MM.1S (cell line): Measurements from ENCODE around the gene CLK4.

ENCODE experiments used
- DNase-seq: peaks from one replicate; pipeline ENCODE4 v3.0.0-alpha.2; 2015
- H2AFZ ChIP-seq: fragments of 300-600 bp; sonication (generic); 2 replicates; pipeline ENCODE4 v1.6.0; 2016; ENCODE audit warnings: antibody characterized with exemption, low read length
- H3F3A ChIP-seq: fragments of 300-600 bp; sonication (generic); 2 replicates; pipeline ENCODE4 v1.6.1; 2016; ENCODE audit warnings: mild to moderate bottlenecking, antibody characterized with exemption, low read length, moderate library complexity, mixed read lengths; ENCODE audit not compliant: insufficient read depth
- H3K27ac ChIP-seq: fragments of 300-600 bp; sonication (generic); 2 replicates; pipeline ENCODE4 v1.5.1; 2016; ENCODE audit warnings: mild to moderate bottlenecking, low read length
- H3K27me3 ChIP-seq: fragments of 300-600 bp; sonication (generic); replicated peaks from 2 replicates; pipeline ENCODE4 v1.6.0; 2016; ENCODE audit warnings: low read length; ENCODE audit not compliant: insufficient read depth
- H3K36me3 ChIP-seq: fragments of 300-600 bp; sonication (generic); replicated peaks from 2 replicates; pipeline ENCODE4 v1.6.1; 2016; ENCODE audit warnings: mild to moderate bottlenecking, low read length, mixed read lengths; ENCODE audit not compliant: insufficient read depth
- H3K4me1 ChIP-seq: fragments of 300-600 bp; sonication (generic); 2 replicates; pipeline ENCODE4 v1.6.1; 2016; ENCODE audit warnings: low read length, mixed read lengths
- H3K4me2 ChIP-seq: fragments of 300-600 bp; sonication (generic); 2 replicates; pipeline ENCODE4 v1.6.0; 2016; ENCODE audit warnings: low read depth, low read length
- H3K4me3 ChIP-seq: fragments of 300-600 bp; sonication (generic); 2 replicates; pipeline ENCODE4 v1.5.1; 2016; ENCODE audit warnings: low read length, mixed read lengths
- H3K79me2 ChIP-seq: fragments of 300-600 bp; sonication (generic); 2 replicates; pipeline ENCODE4 v1.6.1; 2016; ENCODE audit warnings: mixed run types, low read length, mixed read lengths
- H3K9ac ChIP-seq: fragments of 300-600 bp; sonication (generic); 2 replicates; pipeline ENCODE4 v1.6.1; 2016; ENCODE audit warnings: low read length, mixed read lengths
- H3K9me2 ChIP-seq: fragments of 300-600 bp; sonication (generic); replicated peaks from 2 replicates; pipeline ENCODE4 v1.6.1; 2016; ENCODE audit warnings: mild to moderate bottlenecking, low read length, mixed read lengths; ENCODE audit not compliant: insufficient read depth
- H3K9me3 ChIP-seq: fragments of 300-600 bp; sonication (generic); replicated peaks from 2 replicates; pipeline ENCODE4 v1.6.1; 2016; ENCODE audit warnings: mild to moderate bottlenecking, low read length, mixed read lengths; ENCODE audit not compliant: insufficient read depth
- H4K20me1 ChIP-seq: fragments of 300-600 bp; sonication (generic); 2 replicates; pipeline ENCODE4 v1.6.1; 2016; ENCODE audit warnings: mild to moderate bottlenecking, low read length, moderate library complexity, mixed read lengths; ENCODE audit not compliant: insufficient read depth
- EZH2 ChIP-seq: fragments of 300-600 bp; sonication (generic); optimal IDR thresholded peaks from 2 replicates; pipeline ENCODE3; 2017; ENCODE audit warnings: low read depth, mild to moderate bottlenecking, antibody characterized with exemption, low read length, mixed read lengths
- EZH2phosphoT487 ChIP-seq: fragments of 300-600 bp; sonication (generic); IDR thresholded peaks from 2 replicates; pipeline ENCODE4 v1.6.1; 2018; ENCODE audit warnings: antibody characterized with exemption, low read length
- TF ChIP-seq, protein P1 (sequence below): fragments of 300-600 bp; sonication (generic); IDR thresholded peaks from 2 replicates; pipeline ENCODE4 v1.5.1; 2016; ENCODE audit warnings: antibody characterized with exemption, low read length, mixed read lengths

CLK4 gene

DNA sequence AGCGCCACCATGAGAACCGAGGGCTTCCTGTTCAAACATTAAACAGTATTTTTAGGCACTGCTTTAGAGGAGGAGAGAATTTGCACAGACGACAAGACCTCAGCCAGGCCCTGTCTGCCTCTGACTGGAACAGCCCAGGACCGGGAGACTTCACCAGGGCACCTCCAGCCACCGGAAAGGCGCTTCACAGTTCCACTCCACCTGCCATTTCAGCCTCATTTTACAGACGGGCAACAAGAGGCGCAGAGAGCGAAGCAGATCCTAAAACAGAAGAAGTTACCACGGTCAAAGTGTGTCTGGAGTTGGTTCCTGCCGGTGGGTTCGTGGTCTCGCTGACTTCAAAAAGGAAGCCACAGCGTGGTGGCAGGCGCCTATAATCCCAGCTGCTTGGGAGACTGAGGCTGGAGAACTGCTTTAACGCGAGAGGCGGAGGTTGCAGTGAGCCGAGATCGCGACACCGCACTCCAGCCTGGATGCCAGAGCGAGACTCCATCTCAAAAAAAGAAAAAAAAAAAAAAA is 65.0 kb downstream of the CLK4 start:
- H4K20me1 ChIP-seq, result no peaks in the 10 kb centered on the region
- H3K36me3 ChIP-seq, result no peaks in the 10 kb centered on the region
- no peak overlapping the region for H3K4me3 ChIP-seq
- no peak overlapping the region for H3K9ac ChIP-seq
- H3K4me2 ChIP-seq, result no peak overlapping the region
- no peak overlapping the region for H3K27ac ChIP-seq
- TF ChIP-seq, protein P1, sequence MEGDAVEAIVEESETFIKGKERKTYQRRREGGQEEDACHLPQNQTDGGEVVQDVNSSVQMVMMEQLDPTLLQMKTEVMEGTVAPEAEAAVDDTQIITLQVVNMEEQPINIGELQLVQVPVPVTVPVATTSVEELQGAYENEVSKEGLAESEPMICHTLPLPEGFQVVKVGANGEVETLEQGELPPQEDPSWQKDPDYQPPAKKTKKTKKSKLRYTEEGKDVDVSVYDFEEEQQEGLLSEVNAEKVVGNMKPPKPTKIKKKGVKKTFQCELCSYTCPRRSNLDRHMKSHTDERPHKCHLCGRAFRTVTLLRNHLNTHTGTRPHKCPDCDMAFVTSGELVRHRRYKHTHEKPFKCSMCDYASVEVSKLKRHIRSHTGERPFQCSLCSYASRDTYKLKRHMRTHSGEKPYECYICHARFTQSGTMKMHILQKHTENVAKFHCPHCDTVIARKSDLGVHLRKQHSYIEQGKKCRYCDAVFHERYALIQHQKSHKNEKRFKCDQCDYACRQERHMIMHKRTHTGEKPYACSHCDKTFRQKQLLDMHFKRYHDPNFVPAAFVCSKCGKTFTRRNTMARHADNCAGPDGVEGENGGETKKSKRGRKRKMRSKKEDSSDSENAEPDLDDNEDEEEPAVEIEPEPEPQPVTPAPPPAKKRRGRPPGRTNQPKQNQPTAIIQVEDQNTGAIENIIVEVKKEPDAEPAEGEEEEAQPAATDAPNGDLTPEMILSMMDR, result no peak
- TF ChIP-seq EZH2 (no peak), EZH2phosphoT487 (no peak)
- H2AFZ ChIP-seq, result no peak overlapping the region
- no peaks in the 10 kb centered on the region for H3K4me1 ChIP-seq
- H3K9me3 ChIP-seq, result no peaks in the 10 kb centered on the region
- no peaks in the 10 kb centered on the region for H3K79me2 ChIP-seq
- DNase-seq, result no peak
- peaks cover 50% of the 10 kb centered on the region for H3K27me3 ChIP-seq
- no peaks in the 10 kb centered on the region for H3K9me2 ChIP-seq
- H3F3A ChIP-seq, result no peaks in the 10 kb centered on the region

DNA sequence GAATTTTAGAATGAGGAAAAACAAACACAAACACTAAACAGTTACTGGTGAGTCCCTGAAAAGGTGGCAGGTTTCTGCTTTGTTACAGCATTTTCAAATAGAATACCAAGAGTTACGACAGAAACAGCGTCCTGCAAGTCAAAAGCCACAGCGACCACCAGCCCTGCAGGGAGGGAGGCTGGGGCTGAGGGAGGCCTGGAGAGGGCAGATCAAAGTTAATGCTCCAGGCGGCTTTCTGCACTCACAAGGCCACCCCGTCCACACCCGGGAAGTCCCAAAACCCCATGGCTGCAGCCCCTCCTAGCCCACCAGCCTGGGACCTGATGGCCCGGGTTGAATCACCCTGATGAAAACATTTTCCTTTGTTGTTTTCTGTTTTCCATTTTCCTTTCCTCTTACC is 65.9 kb downstream of the CLK4 start:
- no peaks in the 10 kb centered on the region for H3K79me2 ChIP-seq
- H4K20me1 ChIP-seq, result no peaks in the 10 kb centered on the region
- H3K9me2 ChIP-seq, result no peaks in the 10 kb centered on the region
- no peak overlapping the region for H3K4me2 ChIP-seq
- TF ChIP-seq EZH2, result no peak
- TF ChIP-seq EZH2phosphoT487, result no peak
- TF ChIP-seq, protein P1, result no peak
- H3K9me3 ChIP-seq, result no peaks in the 10 kb centered on the region
- H3K36me3 ChIP-seq, result no peaks in the 10 kb centered on the region
- no peak overlapping the region for H2AFZ ChIP-seq
- H3K27ac ChIP-seq, result no peak overlapping the region
- peaks cover 53% of the 10 kb centered on the region for H3K27me3 ChIP-seq
- H3F3A ChIP-seq, result no peaks in the 10 kb centered on the region
- no peak overlapping the region for H3K4me3 ChIP-seq
- H3K9ac ChIP-seq, result no peak overlapping the region
- H3K4me1 ChIP-seq, result no peaks in the 10 kb centered on the region
- DNase-seq, result no peak

DNA sequence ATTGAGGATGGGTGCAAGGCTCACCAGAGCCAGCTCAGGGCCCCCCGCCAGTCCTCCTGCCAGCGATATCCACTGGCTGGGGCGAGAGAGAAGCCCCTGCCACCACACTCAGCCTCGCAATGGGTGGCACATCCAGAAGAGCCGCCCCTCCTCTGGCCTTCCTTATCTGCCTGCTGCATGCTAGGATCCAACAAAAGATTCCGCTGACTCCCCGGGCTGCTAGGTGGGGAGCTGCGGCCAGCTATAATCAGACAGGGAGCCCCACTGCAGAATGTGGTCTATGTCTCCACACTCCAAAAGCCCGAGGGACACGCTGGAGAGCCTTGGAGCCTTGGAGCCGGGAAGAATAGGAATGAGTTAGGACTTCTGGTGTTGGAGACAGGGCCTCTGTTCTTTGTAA is 69.4 kb downstream of the CLK4 start:
- Histone ChIP-seq H3K36me3 (no peaks in the 10 kb centered on the region), H3K4me2 (no peak overlapping the region), H3K9me2 (no peaks in the 10 kb centered on the region), H3K4me1 (no peaks in the 10 kb centered on the region), H2AFZ (no peak overlapping the region), H3K9me3 (no peaks in the 10 kb centered on the region), H3K4me3 (no peak overlapping the region), H3K79me2 (no peaks in the 10 kb centered on the region), H3K27ac (no peak overlapping the region), H3F3A (no peaks in the 10 kb centered on the region), H3K9ac (no peak overlapping the region), H4K20me1 (no peaks in the 10 kb centered on the region), H3K27me3 (peaks cover 75% of the 10 kb centered on the region)
- TF ChIP-seq, protein P1, result no peak
- DNase-seq, result no peak
